ENCODE data around the gene ATPAF2. TPM values are rescaled to one million over a fixed set of nuclear protein-coding genes. Genes with fewer than 3 reads are reported as not detected.
A peak's percentile ranks its signal among the peaks of the same experiment; 100 is the strongest.

Gene ATPAF2
- 10 to 100 TPM in 3 of 4 donors, 1 to 10 TPM in 1; 8.3 to 19.9 (median 12.3) TPM for total RNA-seq

- ATAC-seq = peak; percentile 99
- peak in 3 of 4 experiments; percentile 12 to 22 (median 16) for TF ChIP-seq CTCF (IDR thresholded peaks at IDR 0.05)
- TF ChIP-seq POLR2A (IDR thresholded peaks at IDR 0.05) = peak in 1 of 2 donors; percentile 18
- no peak for TF ChIP-seq EP300 (IDR thresholded peaks at IDR 0.05)
- TF ChIP-seq POLR2AphosphoS5 (IDR thresholded peaks at IDR 0.05) = peak; percentile 90
- 0% methylated on average over 5 of the region's 67 CpGs; no CpG with 5 or more reads in 1 of the 2 donors for WGBS, 2 donors (ENCODE audit: low coverage in 1 of 2)
- peak within 1 kb of the TSS; percentile 75 to 92 for H3K4me3 ChIP-seq
- H3K27me3 ChIP-seq = no peaks in the 10 kb centered on the region
- H3K9me3 ChIP-seq = no peaks in the 10 kb centered on the region
- peak within 1 kb of the TSS; percentile 40 to 90 (median 88) for H3K27ac ChIP-seq
- peaks cover 0 to under 1% of the 10 kb centered on the region in 2 donors for H3K36me3 ChIP-seq
- H3K4me1 ChIP-seq = peaks cover 5 to 56% (median 16%) of the 10 kb centered on the region in 3 donors
Observed at GRCh38 chr17:18038861-18039534, at the start of gene ATPAF2, which contains the start of gene GID4. Gene ATPAF2 (minus strand): TSS chr17:18039168. CDS start chr17:18039013, 155 bp downstream. Gene GID4 (plus strand): TSS chr17:18039408. CDS start chr17:18039465, 57 bp downstream.

GRCh38 chr17:18087610-18088491 lies 48.9 kb upstream of the ATPAF2 start, which contains the start of gene DRG2:
Gene DRG2 (plus strand): TSS chr17:18087948. CDS start chr17:18088024, 76 bp downstream.
- Histone ChIP-seq H3K36me3 (peaks cover 0 to 19% of the 10 kb centered on the region in 2 donors), H3K4me1 (peaks cover 0 to 18% (median 9%) of the 10 kb centered on the region in 3 donors), H3K9me3 (no peaks in the 10 kb centered on the region), H3K27ac (peak within 1 kb of the TSS; percentile 48 to 83 (median 81)), H3K27me3 (no peaks in the 10 kb centered on the region), H3K4me3 (peak within 1 kb of the TSS; percentile 49 to 70)
- TF ChIP-seq POLR2A (IDR thresholded peaks at IDR 0.05) (peak; percentile 52 to 56), EP300 (IDR thresholded peaks at IDR 0.05) (no peak), POLR2AphosphoS5 (IDR thresholded peaks at IDR 0.05) (peak; percentile 83), CTCF (IDR thresholded peaks at IDR 0.05) (peak in 3 of 4 experiments; percentile 13 to 51 (median 24))
- WGBS, 2 donors (ENCODE audit: low coverage in 1 of 2) = 0% methylated on average over 1 to 6 of the region's 52 CpGs
- ATAC-seq = peak; percentile 99

GRCh38 chr17:18084256-18084655 lies 45.3 kb upstream of the ATPAF2 start:
- ATAC-seq = no peak
- TF ChIP-seq CTCF (IDR thresholded peaks at IDR 0.05) = no peak
- TF ChIP-seq POLR2AphosphoS5 (IDR thresholded peaks at IDR 0.05) = no peak
- no peak for TF ChIP-seq EP300 (IDR thresholded peaks at IDR 0.05)
- TF ChIP-seq POLR2A (IDR thresholded peaks at IDR 0.05) = no peak
- Histone ChIP-seq H3K27me3 (peaks cover 4% of the 10 kb centered on the region), H3K4me3 (no peak overlapping the region), H3K36me3 (no peaks in the 10 kb centered on the region), H3K27ac (no peak overlapping the region), H3K9me3 (no peaks in the 10 kb centered on the region), H3K4me1 (peaks cover 0 to 18% (median 9%) of the 10 kb centered on the region in 3 donors)
- 84 to 95% methylated on average over 2 to 4 of the region's 4 CpGs for WGBS, 2 donors (ENCODE audit: low coverage in 1 of 2)

- TF ChIP-seq CTCF (IDR thresholded peaks at IDR 0.05) (no peak), POLR2AphosphoS5 (IDR thresholded peaks at IDR 0.05) (no peak), EP300 (IDR thresholded peaks at IDR 0.05) (no peak), POLR2A (IDR thresholded peaks at IDR 0.05) (no peak)
- 70 to 75% methylated on average over 4 of the region's 4 CpGs for WGBS, 2 donors (ENCODE audit: low coverage in 1 of 2)
Observed at GRCh38 chr17:18079543-18079942, 40.6 kb upstream of the ATPAF2 start.

More at GRCh38 chr17:18079543-18079942, 40.6 kb upstream of the ATPAF2 start:
- Histone ChIP-seq H3K4me3 (no peak overlapping the region), H3K27me3 (peaks cover 26% of the 10 kb centered on the region), H3K36me3 (no peaks in the 10 kb centered on the region), H3K9me3 (no peaks in the 10 kb centered on the region), H3K4me1 (no peaks in the 10 kb centered on the region), H3K27ac (no peak overlapping the region)
- no peak for ATAC-seq

Data from gastroesophageal sphincter (tissue), 4 donors.